Suprapubic skin (tissue), 4 donors: ENCODE measurements around the gene EEPD1.

Experiments used
- EP300 ChIP-seq: sonication (generic); formaldehyde crosslinking; IDR thresholded peaks from one replicate; pipeline ENCODE4 v1.6.1; 2017; ENCODE audit warnings: antibody characterized with exemption
- POLR2A ChIP-seq, 2 donors: fragments of 450-650 bp; IDR thresholded peaks; one replicate each; pipeline ENCODE4 v1.6.1; 2017; ENCODE audit warnings: antibody characterized with exemption in 2 of 2, mild to moderate bottlenecking in 2 of 2, moderate library complexity in 2 of 2
- POLR2AphosphoS5 ChIP-seq, 3 donors: sonication (generic); formaldehyde crosslinking; IDR thresholded peaks; one replicate each; pipeline ENCODE4 v1.6.1; 2017; ENCODE audit warnings: antibody characterized with exemption in 3 of 3
- TF ChIP-seq, protein P1 (sequence below), 2 donors: fragments of 200-600 bp in 1 of 2; fragments of 450-650 bp in 1 of 2; sonication (generic) in 1 of 2; IDR thresholded peaks; one replicate each; pipeline ENCODE4 v1.5.1; 2016 to 2019; ENCODE audit warnings: antibody characterized with exemption in 2 of 2, mild to moderate bottlenecking in 1 of 2, moderate library complexity in 1 of 2

DNA sequence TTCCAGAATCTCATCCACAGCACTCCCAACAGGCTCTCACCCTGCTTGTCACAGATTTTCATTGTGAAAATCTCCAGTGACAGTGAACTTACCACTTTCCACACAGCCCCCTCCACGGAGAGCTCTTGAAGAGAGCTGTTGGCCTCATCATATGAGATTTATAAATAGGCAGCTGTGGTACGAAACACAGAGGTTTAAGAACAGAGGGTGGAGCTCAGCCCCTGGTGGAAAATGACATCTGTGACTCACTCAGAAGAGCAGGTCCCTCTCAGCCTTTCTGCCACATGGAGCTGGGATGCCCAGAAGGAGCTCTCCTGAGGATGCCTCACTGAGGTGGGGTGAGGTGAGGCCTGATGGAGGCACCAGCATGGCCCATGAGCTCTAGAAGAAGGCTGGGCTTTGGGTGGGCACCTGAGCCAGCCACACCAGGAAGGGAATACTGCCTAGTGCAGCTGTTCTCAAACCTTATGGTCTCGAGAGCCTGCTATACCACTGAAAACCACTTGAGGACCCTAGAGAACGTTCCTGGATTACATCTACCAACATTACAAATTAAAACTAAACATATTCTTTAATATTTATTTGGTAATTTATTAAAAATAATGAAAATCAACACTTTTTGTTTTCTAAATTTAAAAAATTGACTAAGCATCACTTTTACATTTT, 25.8 kb upstream of the EEPD1 start:
- TF ChIP-seq, protein P1, sequence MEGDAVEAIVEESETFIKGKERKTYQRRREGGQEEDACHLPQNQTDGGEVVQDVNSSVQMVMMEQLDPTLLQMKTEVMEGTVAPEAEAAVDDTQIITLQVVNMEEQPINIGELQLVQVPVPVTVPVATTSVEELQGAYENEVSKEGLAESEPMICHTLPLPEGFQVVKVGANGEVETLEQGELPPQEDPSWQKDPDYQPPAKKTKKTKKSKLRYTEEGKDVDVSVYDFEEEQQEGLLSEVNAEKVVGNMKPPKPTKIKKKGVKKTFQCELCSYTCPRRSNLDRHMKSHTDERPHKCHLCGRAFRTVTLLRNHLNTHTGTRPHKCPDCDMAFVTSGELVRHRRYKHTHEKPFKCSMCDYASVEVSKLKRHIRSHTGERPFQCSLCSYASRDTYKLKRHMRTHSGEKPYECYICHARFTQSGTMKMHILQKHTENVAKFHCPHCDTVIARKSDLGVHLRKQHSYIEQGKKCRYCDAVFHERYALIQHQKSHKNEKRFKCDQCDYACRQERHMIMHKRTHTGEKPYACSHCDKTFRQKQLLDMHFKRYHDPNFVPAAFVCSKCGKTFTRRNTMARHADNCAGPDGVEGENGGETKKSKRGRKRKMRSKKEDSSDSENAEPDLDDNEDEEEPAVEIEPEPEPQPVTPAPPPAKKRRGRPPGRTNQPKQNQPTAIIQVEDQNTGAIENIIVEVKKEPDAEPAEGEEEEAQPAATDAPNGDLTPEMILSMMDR (IDR thresholded peaks at IDR 0.05) = no peak
- TF ChIP-seq POLR2A (IDR thresholded peaks at IDR 0.05) (no peak), EP300 (no peak), POLR2AphosphoS5 (IDR thresholded peaks at IDR 0.05) (no peak)
